Breast epithelium (tissue), 4 donors: Measurements from ENCODE around the gene FSHB. TPM values are rescaled to one million over a fixed set of nuclear protein-coding genes. Genes with fewer than 3 reads are reported as not detected.

Experiments
- DNase-seq, 2 donors: peaks; one replicate each; pipeline ENCODE4 v3.0.0-alpha.2; 2019; ENCODE audit warnings: low spot score in 2 of 2
- H3K27ac ChIP-seq, 2 donors: fragments of 200-600 bp; sonication (generic) in 1 of 2; one replicate each; pipeline ENCODE4 v1.5.1; 2016 to 2019; ENCODE audit warnings: mild to moderate bottlenecking in 1 of 2
- H3K27me3 ChIP-seq, 2 donors: fragments of 200-600 bp; sonication (generic) in 1 of 2; one replicate each; pipeline versions ENCODE4 v1.5.1 to v1.6.0; 2017 to 2019; ENCODE audit warnings: control low read depth in 1 of 2, mild to moderate bottlenecking in 1 of 2
- H3K36me3 ChIP-seq: fragments of 200-600 bp; one replicate; pipeline ENCODE4 v1.5.1; 2019
- H3K4me1 ChIP-seq, 2 donors: fragments of 200-600 bp; sonication (generic); one replicate each; pipeline ENCODE4 v1.5.1; 2016 to 2019; ENCODE audit warnings: control low read depth in 1 of 2
- H3K4me3 ChIP-seq, 3 donors: fragments of 200-600 bp; sonication (generic); 1 replicate in 2 of 3; 2 replicates in 1 of 3; pipeline ENCODE4 v1.5.1; 2016 to 2019; ENCODE audit warnings: mild to moderate bottlenecking in 3 of 3, moderate library complexity in 2 of 3
- H3K9me3 ChIP-seq, 2 donors: fragments of 200-600 bp; sonication (generic) in 1 of 2; one replicate each; pipeline ENCODE4 v1.5.1; 2016 to 2019; ENCODE audit warnings: control low read depth in 1 of 2
- CTCF ChIP-seq, 3 donors: fragments of 450-650 bp; IDR thresholded peaks; one replicate each; pipeline ENCODE4 v1.5.1; 2016 to 2017; ENCODE audit warnings: antibody characterized with exemption in 3 of 3, mild to moderate bottlenecking in 3 of 3, moderate library complexity in 3 of 3
- POLR2A ChIP-seq: fragments of 450-650 bp; IDR thresholded peaks from one replicate; pipeline ENCODE4 v1.6.1; 2016; ENCODE audit warnings: antibody characterized with exemption, mild to moderate bottlenecking, moderate library complexity
- POLR2AphosphoS5 ChIP-seq, 3 donors: sonication (generic); formaldehyde crosslinking; IDR thresholded peaks; one replicate each; pipeline ENCODE4 v1.6.1; 2017; ENCODE audit warnings: antibody characterized with exemption in 3 of 3
- intact Hi-C: fragments of 100-400 bp; cut with DNase I; formaldehyde crosslinking; loops from one replicate; pipeline ENCODE4 v1.15.1; 2023; ENCODE audit warnings: low total_unique reads
- total RNA-seq, 3 donors: library from RNA; depleted of rRNA; stranded (reverse); fragments of >200 nt; gene quantifications; one replicate each; pipeline ENCODE4 v1.1.0, GENCODE V29; 2016

The FSHB gene
- total RNA-seq, 3 donors from 2014 or later, result not detected

- DNase-seq, result no peak
- Histone ChIP-seq H3K4me1 (no peaks in the 10 kb centered on the region), H3K27ac (no peak overlapping the region), H3K36me3 (no peaks in the 10 kb centered on the region), H3K9me3 (no peaks in the 10 kb centered on the region), H3K4me3 (no peak overlapping the region), H3K27me3 (peaks cover 0 to 3% of the 10 kb centered on the region in 2 donors)
- no peak for TF ChIP-seq POLR2AphosphoS5 (IDR thresholded peaks at IDR 0.05)
- no peak for TF ChIP-seq POLR2A
- TF ChIP-seq CTCF (IDR thresholded peaks at IDR 0.05), result no peak
- intact Hi-C loops, result loop anchor here (5.0 kb wide), 1 partner anchor 518 kb away; no protein-coding TSS in a partner anchor
These were observed 23.8 kb downstream of the FSHB start for GRCh38 chr11:30254307-30255298.

- intact Hi-C loops, result loop anchor here (5.0 kb wide), 1 partner anchor 517 kb away; no protein-coding TSS in a partner anchor
- no peaks in the 10 kb centered on the region for H3K4me1 ChIP-seq
- H3K27ac ChIP-seq, result no peak overlapping the region
- no peak overlapping the region for H3K4me3 ChIP-seq
- no peak for DNase-seq
- peaks cover 0 to 3% of the 10 kb centered on the region in 2 donors for H3K27me3 ChIP-seq
- H3K9me3 ChIP-seq, result no peaks in the 10 kb centered on the region
- H3K36me3 ChIP-seq, result no peaks in the 10 kb centered on the region
- TF ChIP-seq POLR2AphosphoS5 (IDR thresholded peaks at IDR 0.05) (no peak), CTCF (IDR thresholded peaks at IDR 0.05) (no peak), POLR2A (no peak)
These were observed 24.8 kb downstream of the FSHB start for GRCh38 chr11:30255637-30256036.

- Histone ChIP-seq H3K27me3 (peaks cover 0 to 3% of the 10 kb centered on the region in 2 donors), H3K27ac (no peak overlapping the region), H3K4me3 (no peak overlapping the region), H3K9me3 (no peaks in the 10 kb centered on the region), H3K36me3 (no peaks in the 10 kb centered on the region), H3K4me1 (no peaks in the 10 kb centered on the region)
- TF ChIP-seq POLR2A, result no peak
- TF ChIP-seq CTCF (IDR thresholded peaks at IDR 0.05), result no peak
- no peak for TF ChIP-seq POLR2AphosphoS5 (IDR thresholded peaks at IDR 0.05)
- intact Hi-C loops, result loop anchor here (5.0 kb wide), 1 partner anchor 515 kb away; no protein-coding TSS in a partner anchor
- no peak for DNase-seq
These were observed 26.2 kb downstream of the FSHB start for GRCh38 chr11:30257058-30257457.

- H3K36me3 ChIP-seq, result no peaks in the 10 kb centered on the region
- intact Hi-C loops, result loop anchor here (5.0 kb wide), 1 partner anchor 514 kb away; no protein-coding TSS in a partner anchor
- H3K27ac ChIP-seq, result no peak overlapping the region
- H3K9me3 ChIP-seq, result no peaks in the 10 kb centered on the region
- no peak overlapping the region for H3K4me3 ChIP-seq
- H3K4me1 ChIP-seq, result no peaks in the 10 kb centered on the region
- no peak for DNase-seq
- TF ChIP-seq CTCF (IDR thresholded peaks at IDR 0.05) (no peak), POLR2A (no peak), POLR2AphosphoS5 (IDR thresholded peaks at IDR 0.05) (no peak)
- H3K27me3 ChIP-seq, result peaks cover 0 to 3% of the 10 kb centered on the region in 2 donors
These were observed 27.9 kb downstream of the FSHB start for GRCh38 chr11:30258679-30259078.

- no peak overlapping the region for H3K4me3 ChIP-seq
- H3K27ac ChIP-seq, result no peak overlapping the region
- no peaks in the 10 kb centered on the region for H3K36me3 ChIP-seq
- H3K9me3 ChIP-seq, result no peaks in the 10 kb centered on the region
- peaks cover 0 to 3% of the 10 kb centered on the region in 2 donors for H3K27me3 ChIP-seq
- no peak for TF ChIP-seq POLR2AphosphoS5 (IDR thresholded peaks at IDR 0.05)
- TF ChIP-seq CTCF (IDR thresholded peaks at IDR 0.05), result no peak
- TF ChIP-seq POLR2A, result no peak
- H3K4me1 ChIP-seq, result no peaks in the 10 kb centered on the region
- DNase-seq, result no peak
- intact Hi-C loops, result no loop called here
These were observed 30.0 kb downstream of the FSHB start for GRCh38 chr11:30260813-30261212.
